Mesothelial cell of epicardium (in vitro differentiated cells): ENCODE measurements around the gene UGT1A10. TPM values are rescaled to one million over a fixed set of nuclear protein-coding genes. Genes with fewer than 3 reads are reported as not detected.
"Not testable (repeated sequence)": the region's sequence is repeated elsewhere in the genome, so short reads cannot be mapped to it uniquely, and the experiment has no call there.

Experiments
- DNase-seq, 2 experiments: peaks; one replicate each; pipeline ENCODE4 v3.0.0; 2021; ENCODE audit warnings: low spot score in 2 of 2; ENCODE audit not compliant: unreplicated experiment in 2 of 2
- H3K27ac Mint-ChIP-seq: 2 replicates; pipeline ENCODE4 v1.8.0; 2021; ENCODE audit warnings: mixed read lengths
- H3K27me3 Mint-ChIP-seq: 2 replicates; pipeline ENCODE4 v1.8.0; 2021; ENCODE audit warnings: low read depth, mixed read lengths
- H3K36me3 Mint-ChIP-seq: 2 replicates; pipeline ENCODE4 v1.8.0; 2021; ENCODE audit warnings: mixed read lengths
- H3K4me1 Mint-ChIP-seq: 2 replicates; pipeline ENCODE4 v1.8.0; 2021; ENCODE audit warnings: mixed read lengths
- H3K4me3 Mint-ChIP-seq: 2 replicates; pipeline ENCODE4 v1.8.0; 2021; ENCODE audit warnings: mild to moderate bottlenecking, moderate library complexity, mixed read lengths
- H3K9me3 Mint-ChIP-seq: 2 replicates; pipeline ENCODE4 v1.8.0; 2021; ENCODE audit warnings: mixed read lengths
- CTCF ChIP-seq: fragments of 200-600 bp; sonication (generic); IDR thresholded peaks from one replicate; pipeline ENCODE4 v1.5.0; 2021; ENCODE audit warnings: antibody characterized with exemption; ENCODE audit not compliant: unreplicated experiment
- total RNA-seq: library from RNA; stranded (reverse); gene quantifications from 3 replicates; pipeline ENCODE4 v1.2.1, GENCODE V29; 2021

Gene UGT1A10
- not detected in 3 replicates for total RNA-seq

- not testable (repeated sequence) for H3K4me1 Mint-ChIP-seq, H3K36me3 Mint-ChIP-seq, H3K4me3 Mint-ChIP-seq, H3K27ac Mint-ChIP-seq, DNase-seq
- peaks cover 34% of the 10 kb centered on the region for H3K27me3 Mint-ChIP-seq
- H3K9me3 Mint-ChIP-seq: peaks cover 25% of the 10 kb centered on the region
Measured at GRCh38 chr2:233636306-233636705, at the start of gene UGT1A10. Gene UGT1A10, plus strand, starts transcription at chr2:233636448. Its CDS starts 75 bp downstream, at chr2:233636523.

- Mint-ChIP-seq H3K9me3 (no peaks in the 10 kb centered on the region), H3K4me1 (no peaks in the 10 kb centered on the region), H3K36me3 (no peaks in the 10 kb centered on the region), H3K4me3 (no peak overlapping the region), H3K27me3 (peaks cover 32% of the 10 kb centered on the region), H3K27ac (no peak overlapping the region)
- no peak for DNase-seq
- no peak for TF ChIP-seq CTCF
Measured at GRCh38 chr2:233588400-233588799, 47.8 kb upstream of the UGT1A10 start.

GRCh38 chr2:233592706-233593105 is 43.5 kb upstream of the UGT1A10 start:
- H3K36me3 Mint-ChIP-seq, H3K27ac Mint-ChIP-seq, DNase-seq, H3K9me3 Mint-ChIP-seq, H3K4me1 Mint-ChIP-seq, H3K4me3 Mint-ChIP-seq: not testable (repeated sequence)
- H3K27me3 Mint-ChIP-seq: peaks cover 28% of the 10 kb centered on the region

GRCh38 chr2:233593201-233593600 is 43.0 kb upstream of the UGT1A10 start:
- Mint-ChIP-seq H3K9me3 (no peaks in the 10 kb centered on the region), H3K27me3 (peaks cover 27% of the 10 kb centered on the region), H3K27ac (no peak overlapping the region), H3K4me3 (no peak overlapping the region), H3K4me1 (peaks cover 8% of the 10 kb centered on the region), H3K36me3 (no peaks in the 10 kb centered on the region)
- no peak for DNase-seq
- TF ChIP-seq CTCF: no peak

GRCh38 chr2:233597522-233597921 is 38.7 kb upstream of the UGT1A10 start:
- Mint-ChIP-seq H3K4me3 (no peak overlapping the region), H3K36me3 (no peaks in the 10 kb centered on the region), H3K4me1 (peaks cover 11% of the 10 kb centered on the region), H3K27ac (no peak overlapping the region), H3K27me3 (peaks cover 27% of the 10 kb centered on the region), H3K9me3 (peaks cover under 1% of the 10 kb centered on the region)
- no peak for TF ChIP-seq CTCF
- no peak for DNase-seq

- H3K4me1 Mint-ChIP-seq: peaks cover 11% of the 10 kb centered on the region
- H3K9me3 Mint-ChIP-seq: peaks cover 3% of the 10 kb centered on the region
- peaks cover 27% of the 10 kb centered on the region for H3K27me3 Mint-ChIP-seq
- no peak for DNase-seq
- H3K4me3 Mint-ChIP-seq: no peak overlapping the region
- H3K27ac Mint-ChIP-seq: no peak overlapping the region
- H3K36me3 Mint-ChIP-seq: no peaks in the 10 kb centered on the region
- TF ChIP-seq CTCF: no peak
Measured at GRCh38 chr2:233598952-233599351, 37.3 kb upstream of the UGT1A10 start.

- peaks cover 22% of the 10 kb centered on the region for H3K27me3 Mint-ChIP-seq
- TF ChIP-seq CTCF: no peak
- no peak overlapping the region for H3K4me3 Mint-ChIP-seq
- H3K27ac Mint-ChIP-seq: no peak overlapping the region
- DNase-seq: no peak
- no peaks in the 10 kb centered on the region for H3K36me3 Mint-ChIP-seq
- peaks cover 11% of the 10 kb centered on the region for H3K4me1 Mint-ChIP-seq
- H3K9me3 Mint-ChIP-seq: peaks cover 3% of the 10 kb centered on the region
Measured at GRCh38 chr2:233600386-233600785, 35.9 kb upstream of the UGT1A10 start.
